ENCODE data around the gene CORIN.

The CORIN gene

GRCh38 chr4:47836641-47837093, 1.2 kb downstream of the CORIN start:
- DNase-seq (ENCODE audit: low spot score) = peak; percentile 72

GRCh38 chr4:47835494-47835893, 2.4 kb downstream of the CORIN start:
- no peak for DNase-seq (ENCODE audit: low spot score)

- peak; percentile 29 for DNase-seq (ENCODE audit: low spot score)
These were observed 6.7 kb downstream of the CORIN start for GRCh38 chr4:47831026-47831679.

- no peak for DNase-seq (ENCODE audit: low spot score)
These were observed 7.4 kb downstream of the CORIN start for GRCh38 chr4:47830265-47831025.

GRCh38 chr4:47829438-47829837, 8.4 kb downstream of the CORIN start:
- DNase-seq (ENCODE audit: low spot score) = peak; percentile 79

GRCh38 chr4:47827343-47828047, 10.4 kb downstream of the CORIN start:
- no peak for DNase-seq (ENCODE audit: low spot score)

GRCh38 chr4:47824840-47825239, 13.0 kb downstream of the CORIN start:
- peak; percentile 91 for DNase-seq (ENCODE audit: low spot score)

GRCh38 chr4:47819178-47819577, 18.7 kb downstream of the CORIN start:
- DNase-seq (ENCODE audit: low spot score) = no peak

- no peak for DNase-seq (ENCODE audit: low spot score)
These were observed 20.6 kb downstream of the CORIN start for GRCh38 chr4:47817275-47817674.

GRCh38 chr4:47816748-47817147, 21.1 kb downstream of the CORIN start:
- no peak for DNase-seq (ENCODE audit: low spot score)

GRCh38 chr4:47814618-47815295, 23.1 kb downstream of the CORIN start:
- DNase-seq (ENCODE audit: low spot score) = no peak

GRCh38 chr4:47809654-47810203, 28.1 kb downstream of the CORIN start:
- no peak for DNase-seq (ENCODE audit: low spot score)

GRCh38 chr4:47804598-47804997, 33.3 kb downstream of the CORIN start:
- no peak for DNase-seq (ENCODE audit: low spot score)

- no peak for DNase-seq (ENCODE audit: low spot score)
These were observed 36.3 kb downstream of the CORIN start for GRCh38 chr4:47801481-47802002.

- no peak for DNase-seq (ENCODE audit: low spot score)
These were observed 39.7 kb downstream of the CORIN start for GRCh38 chr4:47798165-47798564.

- DNase-seq (ENCODE audit: low spot score) = no peak
These were observed 45.9 kb downstream of the CORIN start for GRCh38 chr4:47791965-47792364.

- no peak for DNase-seq (ENCODE audit: low spot score)
These were observed 47.8 kb downstream of the CORIN start for GRCh38 chr4:47790105-47790504.

GRCh38 chr4:47788126-47788525, 49.7 kb downstream of the CORIN start:
- DNase-seq (ENCODE audit: low spot score) = no peak

GRCh38 chr4:47786958-47787370, 50.9 kb downstream of the CORIN start:
- no peak for DNase-seq (ENCODE audit: low spot score)

GRCh38 chr4:47785153-47785552, 52.7 kb downstream of the CORIN start:
- DNase-seq (ENCODE audit: low spot score) = no peak

- peak; percentile 91 for DNase-seq (ENCODE audit: low spot score)
These were observed 53.6 kb downstream of the CORIN start for GRCh38 chr4:47784222-47784621.

All from SK-N-DZ (cell line).